ENCODE data around the gene TOM1L1.

The TOM1L1 gene

DNA sequence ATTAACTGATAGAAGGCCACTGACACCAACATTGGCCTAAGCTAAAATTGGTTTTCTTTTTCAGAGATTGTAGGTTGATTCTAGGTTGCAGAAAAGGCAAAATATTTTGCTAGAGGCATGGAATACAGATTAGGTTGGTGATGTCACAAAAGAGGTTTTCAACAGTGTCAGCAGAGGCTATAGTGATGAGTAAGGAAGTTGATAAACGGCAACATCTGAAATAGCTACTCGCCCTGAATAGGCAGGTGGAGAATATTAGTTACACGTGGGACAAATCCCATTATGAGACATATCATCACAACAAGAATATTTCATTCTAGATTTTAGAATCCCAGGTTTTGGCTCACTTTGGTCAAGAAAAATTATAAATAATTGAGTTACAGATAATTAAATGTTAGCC, 1.5 kb upstream of the TOM1L1 start:
- no peak for DNase-seq (ENCODE audit: low spot score)

DNA sequence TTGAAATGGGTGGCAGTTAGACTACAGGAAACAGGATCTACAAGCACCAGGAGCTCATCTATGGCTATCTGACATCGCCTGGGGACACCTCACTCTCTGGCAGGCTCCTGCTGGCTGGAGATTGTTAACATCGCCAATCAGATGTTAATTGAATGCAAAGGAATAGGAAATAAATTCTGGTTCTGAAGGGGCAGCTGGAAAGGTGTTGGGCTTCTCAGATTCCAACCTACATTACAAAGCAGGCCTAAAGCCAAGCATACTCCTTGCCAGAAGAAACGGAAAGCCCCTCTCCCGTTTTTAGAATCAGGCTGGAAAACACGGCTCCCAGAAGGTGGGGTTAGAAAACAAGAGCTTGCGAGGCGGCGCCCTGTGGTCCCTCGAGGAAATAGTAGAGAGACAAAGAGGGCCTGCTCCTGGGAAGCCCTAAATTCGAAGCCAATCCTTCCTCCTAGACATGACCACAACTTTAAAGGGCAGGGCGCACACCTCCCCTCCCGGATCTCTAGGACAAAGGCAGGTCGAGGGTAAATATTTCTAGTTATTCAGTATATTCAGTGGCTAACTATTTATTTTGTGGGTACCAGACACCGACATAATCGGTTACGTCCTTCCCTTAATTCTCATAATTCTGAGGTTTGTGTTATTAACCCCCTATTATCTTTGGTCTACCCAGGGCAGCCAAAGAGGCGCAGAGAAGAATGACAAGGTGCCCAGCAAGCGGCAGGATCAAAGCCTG, 763 bp upstream of the TOM1L1 start:
- DNase-seq (ENCODE audit: low spot score) = no peak

- DNase-seq (ENCODE audit: low spot score) = no peak
Observed at GRCh38 chr17:54901230-54901822, 674 bp downstream of the TOM1L1 start.

DNA sequence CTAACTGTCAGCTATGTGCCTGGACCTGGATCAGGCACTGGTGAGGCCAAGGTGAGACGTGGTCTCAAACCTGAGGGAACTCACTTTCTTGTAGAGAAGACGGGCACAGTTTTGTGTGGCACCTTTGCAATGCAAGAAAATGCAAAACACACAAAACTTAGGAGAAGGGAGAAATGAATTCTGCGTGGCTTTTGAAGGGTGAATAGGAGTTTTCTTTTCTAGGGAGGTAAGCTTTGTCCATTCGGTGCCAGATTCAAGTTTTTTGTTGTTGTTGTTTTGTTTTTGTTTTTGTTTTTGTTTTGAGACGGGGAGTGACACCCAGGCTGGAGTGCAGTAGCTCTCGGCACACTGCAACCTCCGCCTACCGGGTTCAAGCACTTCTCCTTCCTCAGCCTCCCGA, 1.4 kb downstream of the TOM1L1 start:
- DNase-seq (ENCODE audit: low spot score) = no peak

DNA sequence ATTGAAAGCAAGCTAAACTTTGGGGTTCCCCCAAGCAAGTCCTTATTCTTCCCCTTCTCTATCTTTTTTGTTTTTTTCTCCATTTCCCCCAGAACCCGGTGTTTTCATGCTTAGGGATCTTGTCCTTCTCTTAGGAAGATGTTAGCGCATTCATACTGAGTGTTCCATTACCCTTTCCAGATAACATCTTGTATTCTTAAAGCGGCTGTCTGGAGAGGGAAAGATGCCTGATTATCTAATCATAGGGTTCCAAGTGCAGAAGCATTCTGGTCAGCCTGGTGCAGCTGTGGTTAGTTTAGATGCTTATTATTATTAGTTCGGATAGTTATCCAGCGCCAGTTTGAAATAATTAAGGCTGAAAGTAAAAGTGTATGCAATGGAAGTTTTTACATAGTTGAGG, 2.0 kb downstream of the TOM1L1 start:
- DNase-seq (ENCODE audit: low spot score) = no peak

GRCh38 chr17:54903375-54903774, 2.7 kb downstream of the TOM1L1 start:
- no peak for DNase-seq (ENCODE audit: low spot score)

DNA sequence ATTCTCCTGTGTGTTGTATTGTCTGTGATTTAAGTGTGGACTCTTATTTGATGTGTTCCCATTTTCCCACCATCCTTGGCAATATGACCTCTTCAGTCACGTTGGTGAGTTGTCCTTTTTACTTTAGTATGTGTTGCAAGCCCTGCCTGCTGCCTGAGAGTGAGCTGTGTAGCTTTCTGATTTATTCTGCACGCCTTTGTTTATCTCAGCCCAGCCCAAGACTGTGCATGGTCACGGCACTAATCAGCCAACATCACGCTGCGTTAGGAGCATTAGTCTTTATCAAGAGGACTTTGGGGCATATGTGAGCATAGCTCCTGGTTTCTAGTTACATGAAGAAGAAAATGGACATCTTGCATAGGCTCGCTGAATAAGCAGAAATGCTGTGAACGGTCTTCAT, 6.0 kb downstream of the TOM1L1 start:
- DNase-seq (ENCODE audit: low spot score) = no peak

- no peak for DNase-seq (ENCODE audit: low spot score)
Observed at GRCh38 chr17:54907376-54907775, 6.7 kb downstream of the TOM1L1 start.

GRCh38 chr17:54909766-54910165, 9.1 kb downstream of the TOM1L1 start:
- DNase-seq (ENCODE audit: low spot score) = no peak

DNA sequence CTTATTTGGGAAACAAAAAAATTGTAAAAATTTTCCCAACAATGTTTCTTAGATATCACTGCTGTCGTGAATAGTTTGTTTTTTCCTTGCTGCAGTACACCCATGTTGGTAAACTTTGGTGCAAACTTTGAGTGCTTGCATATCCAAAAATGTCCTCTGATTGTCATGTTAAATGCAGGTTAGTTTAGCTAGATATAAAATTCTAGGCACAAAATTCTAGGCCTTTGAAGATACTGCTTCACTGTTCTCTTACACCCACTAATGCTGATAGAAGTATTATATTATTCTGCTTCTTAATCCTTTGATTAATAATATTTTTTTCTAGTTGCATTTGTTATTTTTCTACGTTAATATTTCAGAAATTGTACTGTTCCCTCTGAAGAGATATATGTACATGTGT, 16.1 kb downstream of the TOM1L1 start:
- DNase-seq (ENCODE audit: low spot score) = no peak

DNA sequence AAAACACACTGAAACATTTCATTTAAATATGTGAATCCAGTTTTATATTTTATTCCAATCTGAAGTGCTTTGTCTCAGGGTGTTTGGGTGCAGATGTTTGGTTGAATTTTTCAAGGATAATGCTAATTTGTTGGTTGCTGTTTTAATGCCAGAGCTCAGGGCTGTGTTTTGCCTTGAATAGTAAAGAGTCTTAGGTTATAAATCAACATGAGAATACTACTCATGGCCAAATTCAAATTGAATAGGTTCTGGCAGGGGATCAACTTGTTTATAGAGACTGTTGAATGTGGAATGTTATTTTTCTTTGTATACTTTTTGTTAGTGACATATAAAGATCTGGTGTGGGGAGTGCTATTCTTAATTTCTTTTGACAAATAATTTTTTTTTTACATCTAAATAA, 18.8 kb downstream of the TOM1L1 start:
- DNase-seq (ENCODE audit: low spot score) = no peak

DNA sequence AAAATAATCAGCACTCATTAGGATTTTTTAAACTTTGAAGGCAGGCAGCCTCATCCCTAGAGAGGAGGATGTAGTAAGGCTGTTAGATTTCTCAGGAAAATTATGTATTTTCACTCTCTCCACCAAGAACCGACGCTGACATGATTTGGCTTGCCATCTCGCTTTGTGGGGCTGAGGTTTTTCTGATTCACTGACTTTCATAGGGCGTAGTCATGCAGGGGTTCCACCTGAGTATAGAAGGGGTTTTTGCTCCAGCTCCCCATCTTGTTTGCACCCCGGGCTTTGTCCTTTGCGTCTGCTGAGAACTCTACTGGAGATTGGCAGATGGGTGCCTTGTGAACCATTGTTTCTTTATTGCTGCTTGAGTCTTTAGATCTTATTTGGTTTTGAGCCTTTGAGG, 20.2 kb downstream of the TOM1L1 start:
- no peak for DNase-seq (ENCODE audit: low spot score)

GRCh38 chr17:54924405-54924804, 23.8 kb downstream of the TOM1L1 start:
- no peak for DNase-seq (ENCODE audit: low spot score)

- DNase-seq (ENCODE audit: low spot score) = no peak
Observed at GRCh38 chr17:54927525-54927924, 26.9 kb downstream of the TOM1L1 start.

- DNase-seq (ENCODE audit: low spot score) = no peak
Observed at GRCh38 chr17:54932711-54933110, 32.1 kb downstream of the TOM1L1 start.

DNA sequence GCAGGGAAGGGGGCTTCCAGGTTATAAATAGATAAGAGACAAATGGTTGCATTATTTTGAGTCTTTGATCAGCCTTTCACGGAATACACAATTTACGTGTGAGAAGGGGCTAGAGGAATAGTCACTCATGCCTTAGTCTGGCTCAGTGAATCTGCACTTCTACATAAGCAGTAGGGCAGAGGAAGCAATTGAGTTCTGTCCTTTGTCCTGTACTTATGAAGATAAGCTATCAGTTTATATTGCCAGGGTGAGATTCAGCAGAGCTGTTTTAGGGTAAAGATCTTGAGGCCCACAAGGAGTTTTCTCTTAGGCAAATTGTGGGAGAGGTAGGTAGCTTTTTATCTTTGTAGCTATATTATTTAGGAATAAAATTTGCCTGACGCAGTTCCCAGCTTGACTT, 33.3 kb downstream of the TOM1L1 start:
- no peak for DNase-seq (ENCODE audit: low spot score)

DNA sequence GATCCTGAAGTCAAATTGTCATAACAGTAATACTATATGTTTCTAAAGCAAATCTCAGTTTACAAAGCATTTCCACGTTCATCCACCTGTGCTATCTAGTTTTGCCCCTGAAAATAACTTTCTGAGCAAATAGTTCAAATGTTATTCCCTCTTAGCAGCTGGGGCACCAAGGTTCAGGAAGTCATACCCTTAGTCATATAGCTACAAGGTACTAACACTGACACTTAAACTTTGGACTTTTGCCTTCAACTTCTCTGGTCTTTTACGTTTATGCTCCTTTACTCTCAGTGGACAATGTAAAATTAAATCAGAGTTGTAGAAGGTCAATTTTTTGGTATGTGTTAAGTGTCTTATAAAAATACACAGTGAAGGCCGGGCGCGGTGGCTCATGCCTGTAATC, 34.8 kb downstream of the TOM1L1 start:
- DNase-seq (ENCODE audit: low spot score) = no peak

GRCh38 chr17:54937018-54937417, 36.4 kb downstream of the TOM1L1 start:
- DNase-seq (ENCODE audit: low spot score) = no peak

- no peak for DNase-seq (ENCODE audit: low spot score)
Observed at GRCh38 chr17:54937426-54937825, 36.8 kb downstream of the TOM1L1 start.

DNA sequence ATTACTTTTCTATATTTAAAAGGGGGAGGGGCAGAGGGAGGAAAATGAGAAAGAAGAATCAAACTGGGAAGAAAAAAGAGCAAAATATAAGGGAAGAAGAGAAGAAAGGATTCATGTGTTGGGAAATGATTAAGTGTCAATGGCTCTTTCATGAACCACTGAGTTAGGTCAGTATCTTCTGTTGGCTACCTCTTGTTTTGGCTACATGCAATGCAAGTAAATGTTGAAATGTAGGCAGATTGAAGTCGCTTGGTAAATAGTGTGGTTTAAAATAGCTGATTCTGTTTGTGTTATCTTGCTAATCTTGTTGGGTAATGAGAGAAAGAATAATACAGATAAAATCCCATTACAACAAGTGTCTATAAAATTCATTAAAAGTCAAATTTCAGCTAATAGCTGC, 40.6 kb downstream of the TOM1L1 start:
- no peak for DNase-seq (ENCODE audit: low spot score)

DNA sequence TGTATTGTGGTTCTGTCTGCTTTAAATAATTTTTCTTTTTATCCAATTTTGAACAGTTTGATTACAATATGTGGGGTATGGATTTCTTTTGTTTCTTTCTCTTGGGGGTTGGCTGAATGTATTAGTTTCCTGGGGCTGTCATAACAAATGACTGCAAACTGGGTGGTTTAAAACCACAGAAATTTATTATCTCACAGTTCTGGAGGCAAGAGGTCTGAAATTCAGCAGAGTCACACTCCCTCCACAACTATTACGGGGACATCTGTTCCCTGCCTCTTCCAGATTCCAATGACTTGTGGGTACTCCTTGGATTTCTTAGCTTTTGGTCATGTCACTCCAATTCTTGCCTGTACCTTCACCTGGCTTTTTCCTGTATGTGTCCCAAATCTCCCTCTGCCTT, 44.1 kb downstream of the TOM1L1 start:
- no peak for DNase-seq (ENCODE audit: low spot score)

- DNase-seq (ENCODE audit: low spot score) = no peak
Observed at GRCh38 chr17:54945231-54945630, 44.6 kb downstream of the TOM1L1 start.

- no peak for DNase-seq (ENCODE audit: low spot score)
Observed at GRCh38 chr17:54945671-54946070, 45.0 kb downstream of the TOM1L1 start.

- DNase-seq (ENCODE audit: low spot score) = no peak
Observed at GRCh38 chr17:54947396-54947795, 46.7 kb downstream of the TOM1L1 start.
